Measurements from ENCODE around the gene CFAP221.

DNA sequence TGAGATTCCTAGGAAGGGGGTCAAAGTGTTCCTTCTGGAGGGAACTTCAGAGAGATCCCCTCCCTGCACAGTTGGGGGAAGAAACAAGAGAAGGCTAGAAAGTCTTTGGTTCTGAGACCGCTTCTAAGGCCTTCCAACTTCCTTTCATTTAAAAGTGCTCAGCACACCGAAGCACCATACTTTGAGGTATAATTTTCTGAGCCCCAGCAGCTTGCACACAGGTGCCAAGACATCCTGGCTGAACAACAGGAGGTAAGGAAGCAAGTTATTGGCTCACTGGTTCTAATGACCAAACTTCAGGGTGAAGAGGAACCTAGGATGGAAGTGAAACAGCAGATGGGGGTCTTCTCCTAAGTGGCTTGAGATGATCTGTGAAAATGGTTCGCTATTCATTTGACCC, 154.0 kb downstream of the CFAP221 start:
- TF ChIP-seq, protein P1, sequence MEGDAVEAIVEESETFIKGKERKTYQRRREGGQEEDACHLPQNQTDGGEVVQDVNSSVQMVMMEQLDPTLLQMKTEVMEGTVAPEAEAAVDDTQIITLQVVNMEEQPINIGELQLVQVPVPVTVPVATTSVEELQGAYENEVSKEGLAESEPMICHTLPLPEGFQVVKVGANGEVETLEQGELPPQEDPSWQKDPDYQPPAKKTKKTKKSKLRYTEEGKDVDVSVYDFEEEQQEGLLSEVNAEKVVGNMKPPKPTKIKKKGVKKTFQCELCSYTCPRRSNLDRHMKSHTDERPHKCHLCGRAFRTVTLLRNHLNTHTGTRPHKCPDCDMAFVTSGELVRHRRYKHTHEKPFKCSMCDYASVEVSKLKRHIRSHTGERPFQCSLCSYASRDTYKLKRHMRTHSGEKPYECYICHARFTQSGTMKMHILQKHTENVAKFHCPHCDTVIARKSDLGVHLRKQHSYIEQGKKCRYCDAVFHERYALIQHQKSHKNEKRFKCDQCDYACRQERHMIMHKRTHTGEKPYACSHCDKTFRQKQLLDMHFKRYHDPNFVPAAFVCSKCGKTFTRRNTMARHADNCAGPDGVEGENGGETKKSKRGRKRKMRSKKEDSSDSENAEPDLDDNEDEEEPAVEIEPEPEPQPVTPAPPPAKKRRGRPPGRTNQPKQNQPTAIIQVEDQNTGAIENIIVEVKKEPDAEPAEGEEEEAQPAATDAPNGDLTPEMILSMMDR (IDR thresholded peaks at IDR 0.05) = no peak
- TF ChIP-seq HOXB13 (CRISPR knock-in tag; IDR thresholded peaks at IDR 0.05; ENCODE audit: low read depth) (no peak), EP300 (IDR thresholded peaks at IDR 0.05) (no peak), CEBPB (IDR thresholded peaks at IDR 0.05) (no peak)
- TF ChIP-seq, protein P2, sequence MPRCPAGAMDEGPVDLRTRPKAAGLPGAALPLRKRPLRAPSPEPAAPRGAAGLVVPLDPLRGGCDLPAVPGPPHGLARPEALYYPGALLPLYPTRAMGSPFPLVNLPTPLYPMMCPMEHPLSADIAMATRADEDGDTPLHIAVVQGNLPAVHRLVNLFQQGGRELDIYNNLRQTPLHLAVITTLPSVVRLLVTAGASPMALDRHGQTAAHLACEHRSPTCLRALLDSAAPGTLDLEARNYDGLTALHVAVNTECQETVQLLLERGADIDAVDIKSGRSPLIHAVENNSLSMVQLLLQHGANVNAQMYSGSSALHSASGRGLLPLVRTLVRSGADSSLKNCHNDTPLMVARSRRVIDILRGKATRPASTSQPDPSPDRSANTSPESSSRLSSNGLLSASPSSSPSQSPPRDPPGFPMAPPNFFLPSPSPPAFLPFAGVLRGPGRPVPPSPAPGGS (IDR thresholded peaks at IDR 0.05) = no peak

Data from A549 (cell line).